WTC11 (cell line): ENCODE results near the gene TOMM40L.

ENCODE experiments used
- AR ChIP-seq: fragments of 250-450 bp; sonication (Bioruptor Pico); IDR thresholded peaks from 2 replicates; pipeline ENCODE4 v1.9.0; 2021; ENCODE audit warnings: mild to moderate bottlenecking
- CREB1 ChIP-seq: sonication (generic); formaldehyde crosslinking; IDR thresholded peaks from 2 replicates; pipeline ENCODE4 v1.8.0; 2023; ENCODE audit warnings: mild to moderate bottlenecking, missing genetic modification reagents
- FOXJ3 ChIP-seq: sonication (generic); formaldehyde crosslinking; IDR thresholded peaks from 2 replicates; pipeline ENCODE4 v1.9.0; 2021; ENCODE audit warnings: missing genetic modification reagents, mild to moderate bottlenecking, borderline replicate concordance
- FOXP1 ChIP-seq: sonication (generic); formaldehyde crosslinking; IDR thresholded peaks from 2 replicates; pipeline ENCODE4 v1.8.0; 2022; ENCODE audit warnings: missing genetic modification reagents, mild to moderate bottlenecking, moderate library complexity, borderline replicate concordance
- MAX ChIP-seq: sonication (generic); formaldehyde crosslinking; IDR thresholded peaks from 2 replicates; pipeline ENCODE4 v1.8.0; 2022; ENCODE audit warnings: mild to moderate bottlenecking, missing genetic modification reagents
- RORB ChIP-seq: fragments of 250-450 bp; sonication (Bioruptor Pico); IDR thresholded peaks from 2 replicates; pipeline ENCODE4 v1.9.0; 2021; ENCODE audit warnings: mild to moderate bottlenecking
- ZBTB21 ChIP-seq: sonication (generic); formaldehyde crosslinking; IDR thresholded peaks from 2 replicates; pipeline ENCODE4 v1.8.1; 2023; ENCODE audit warnings: mild to moderate bottlenecking, missing genetic modification reagents, borderline replicate concordance
- ZNF121 ChIP-seq: sonication (generic); formaldehyde crosslinking; IDR thresholded peaks from 2 replicates; pipeline ENCODE4 v1.8.0; 2023; ENCODE audit warnings: missing genetic modification reagents
- TF ChIP-seq, protein P1 (sequence below): fragments of 200-600 bp; IDR thresholded peaks from 2 replicates; pipeline ENCODE4 v1.8.0; 2022; ENCODE audit warnings: antibody characterized with exemption
- TF ChIP-seq, protein P2 (sequence below): sonication (generic); formaldehyde crosslinking; conservative IDR thresholded peaks from 2 replicates; pipeline ENCODE4 v1.8.1; 2022; ENCODE audit warnings: mild to moderate bottlenecking, missing genetic modification reagents
- TF ChIP-seq, protein P3 (sequence below): sonication (generic); formaldehyde crosslinking; IDR thresholded peaks from 2 replicates; pipeline ENCODE4 v1.8.1; 2023; ENCODE audit warnings: mild to moderate bottlenecking, missing genetic modification reagents, moderate library complexity
- TF ChIP-seq, protein P4 (sequence below): sonication (generic); formaldehyde crosslinking; IDR thresholded peaks from 2 replicates; pipeline ENCODE4 v1.8.1; 2022; ENCODE audit warnings: low read depth, mild to moderate bottlenecking, moderate library complexity, missing genetic modification reagents, borderline replicate concordance

DNA sequence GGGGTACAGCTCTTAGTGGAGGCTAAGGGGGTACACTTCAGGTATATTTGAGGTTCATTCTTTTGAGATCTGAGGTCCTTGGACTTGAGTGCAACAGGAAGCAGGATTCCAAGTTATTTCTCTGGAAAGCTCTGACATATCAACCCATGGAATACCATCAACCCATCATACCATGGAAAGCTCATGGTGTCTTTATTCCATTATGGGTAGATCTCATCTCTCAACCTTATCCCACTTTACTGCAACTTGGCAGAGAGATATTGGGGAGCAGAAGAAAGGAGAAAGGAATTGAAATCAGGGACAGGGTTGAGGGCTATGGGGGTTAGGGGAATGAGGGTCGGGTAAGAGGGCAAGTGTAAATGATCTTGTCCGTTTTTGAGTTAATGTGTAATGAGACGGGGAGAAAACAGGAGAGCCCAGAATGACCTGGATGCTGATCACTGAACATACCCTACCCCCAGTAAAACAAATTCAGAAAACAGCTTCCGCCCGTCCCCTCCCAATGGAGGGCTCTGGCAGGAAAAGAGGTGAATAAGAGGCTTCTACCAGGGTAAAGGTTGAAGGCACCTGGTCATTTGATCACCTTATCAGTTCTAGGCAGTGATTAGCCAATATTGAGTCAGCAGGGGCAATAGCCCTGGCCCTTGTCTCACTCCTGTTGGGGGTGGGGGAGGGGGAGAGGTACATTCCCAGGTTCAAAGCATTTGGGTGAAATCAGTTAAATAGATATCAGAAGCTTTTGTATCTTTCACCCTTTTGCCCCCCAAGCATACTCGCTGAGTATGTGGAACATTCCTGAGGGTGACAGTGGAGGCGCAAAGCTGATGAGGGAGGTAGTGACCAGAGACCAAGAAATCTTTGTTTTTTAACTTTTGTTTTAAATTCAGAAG is 1.8 kb upstream of the TOMM40L start:
- TF ChIP-seq CREB1 (no peak), ZBTB21 (CRISPR knock-in tag) (no peak), MAX (CRISPR knock-in tag) (no peak), AR (no peak), FOXP1 (no peak), FOXJ3 (CRISPR knock-in tag) (no peak), RORB (CRISPR knock-in tag) (no peak), ZNF121 (CRISPR knock-in tag) (no peak)
- TF ChIP-seq, protein P1, sequence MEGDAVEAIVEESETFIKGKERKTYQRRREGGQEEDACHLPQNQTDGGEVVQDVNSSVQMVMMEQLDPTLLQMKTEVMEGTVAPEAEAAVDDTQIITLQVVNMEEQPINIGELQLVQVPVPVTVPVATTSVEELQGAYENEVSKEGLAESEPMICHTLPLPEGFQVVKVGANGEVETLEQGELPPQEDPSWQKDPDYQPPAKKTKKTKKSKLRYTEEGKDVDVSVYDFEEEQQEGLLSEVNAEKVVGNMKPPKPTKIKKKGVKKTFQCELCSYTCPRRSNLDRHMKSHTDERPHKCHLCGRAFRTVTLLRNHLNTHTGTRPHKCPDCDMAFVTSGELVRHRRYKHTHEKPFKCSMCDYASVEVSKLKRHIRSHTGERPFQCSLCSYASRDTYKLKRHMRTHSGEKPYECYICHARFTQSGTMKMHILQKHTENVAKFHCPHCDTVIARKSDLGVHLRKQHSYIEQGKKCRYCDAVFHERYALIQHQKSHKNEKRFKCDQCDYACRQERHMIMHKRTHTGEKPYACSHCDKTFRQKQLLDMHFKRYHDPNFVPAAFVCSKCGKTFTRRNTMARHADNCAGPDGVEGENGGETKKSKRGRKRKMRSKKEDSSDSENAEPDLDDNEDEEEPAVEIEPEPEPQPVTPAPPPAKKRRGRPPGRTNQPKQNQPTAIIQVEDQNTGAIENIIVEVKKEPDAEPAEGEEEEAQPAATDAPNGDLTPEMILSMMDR: no peak
- TF ChIP-seq, protein P2, sequence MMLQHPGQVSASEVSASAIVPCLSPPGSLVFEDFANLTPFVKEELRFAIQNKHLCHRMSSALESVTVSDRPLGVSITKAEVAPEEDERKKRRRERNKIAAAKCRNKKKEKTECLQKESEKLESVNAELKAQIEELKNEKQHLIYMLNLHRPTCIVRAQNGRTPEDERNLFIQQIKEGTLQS (CRISPR knock-in tag): no peak
- TF ChIP-seq, protein P3, sequence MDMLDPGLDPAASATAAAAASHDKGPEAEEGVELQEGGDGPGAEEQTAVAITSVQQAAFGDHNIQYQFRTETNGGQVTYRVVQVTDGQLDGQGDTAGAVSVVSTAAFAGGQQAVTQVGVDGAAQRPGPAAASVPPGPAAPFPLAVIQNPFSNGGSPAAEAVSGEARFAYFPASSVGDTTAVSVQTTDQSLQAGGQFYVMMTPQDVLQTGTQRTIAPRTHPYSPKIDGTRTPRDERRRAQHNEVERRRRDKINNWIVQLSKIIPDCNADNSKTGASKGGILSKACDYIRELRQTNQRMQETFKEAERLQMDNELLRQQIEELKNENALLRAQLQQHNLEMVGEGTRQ: no peak
- TF ChIP-seq, protein P4, sequence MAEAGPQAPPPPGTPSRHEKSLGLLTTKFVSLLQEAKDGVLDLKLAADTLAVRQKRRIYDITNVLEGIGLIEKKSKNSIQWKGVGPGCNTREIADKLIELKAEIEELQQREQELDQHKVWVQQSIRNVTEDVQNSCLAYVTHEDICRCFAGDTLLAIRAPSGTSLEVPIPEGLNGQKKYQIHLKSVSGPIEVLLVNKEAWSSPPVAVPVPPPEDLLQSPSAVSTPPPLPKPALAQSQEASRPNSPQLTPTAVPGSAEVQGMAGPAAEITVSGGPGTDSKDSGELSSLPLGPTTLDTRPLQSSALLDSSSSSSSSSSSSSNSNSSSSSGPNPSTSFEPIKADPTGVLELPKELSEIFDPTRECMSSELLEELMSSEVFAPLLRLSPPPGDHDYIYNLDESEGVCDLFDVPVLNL (CRISPR knock-in tag): no peak
